Suprapubic skin (tissue), 4 donors: ENCODE measurements around the gene RFX8.
"Not testable (repeated sequence)": the region's sequence is repeated elsewhere in the genome, so short reads cannot be mapped to it uniquely, and the experiment has no call there.

Experiments
- CTCF ChIP-seq, 2 donors: fragments of 200-600 bp in 1 of 2; fragments of 450-650 bp in 1 of 2; sonication (generic) in 1 of 2; IDR thresholded peaks; one replicate each; pipeline ENCODE4 v1.5.1; 2016 to 2019; ENCODE audit warnings: antibody characterized with exemption in 2 of 2, mild to moderate bottlenecking in 1 of 2, moderate library complexity in 1 of 2
- EP300 ChIP-seq: sonication (generic); formaldehyde crosslinking; IDR thresholded peaks from one replicate; pipeline ENCODE4 v1.6.1; 2017; ENCODE audit warnings: antibody characterized with exemption
- POLR2A ChIP-seq, 2 donors: fragments of 450-650 bp; IDR thresholded peaks; one replicate each; pipeline ENCODE4 v1.6.1; 2017; ENCODE audit warnings: antibody characterized with exemption in 2 of 2, mild to moderate bottlenecking in 2 of 2, moderate library complexity in 2 of 2
- POLR2AphosphoS5 ChIP-seq, 3 donors: sonication (generic); formaldehyde crosslinking; IDR thresholded peaks; one replicate each; pipeline ENCODE4 v1.6.1; 2017; ENCODE audit warnings: antibody characterized with exemption in 3 of 3

DNA sequence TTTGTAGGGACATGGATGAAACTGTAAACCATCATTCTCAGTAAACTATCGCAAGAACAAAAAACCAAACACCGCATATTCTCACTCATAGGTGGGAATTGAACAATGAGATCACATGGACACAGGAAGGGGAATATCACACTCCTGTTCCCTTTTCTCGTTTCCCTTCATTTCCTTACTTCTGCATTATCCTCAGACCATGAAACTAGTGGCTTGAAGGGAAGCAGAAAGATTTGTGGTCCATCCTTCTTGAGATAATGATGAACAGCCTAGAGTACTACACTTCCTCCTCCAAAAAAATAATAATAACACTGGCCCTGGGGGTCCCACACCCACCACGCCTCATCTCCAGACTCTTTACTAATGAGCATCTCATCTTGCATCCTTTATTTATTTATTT lies 30.4 kb upstream of the RFX8 start:
- not testable (repeated sequence) for TF ChIP-seq POLR2AphosphoS5 (IDR thresholded peaks at IDR 0.05); POLR2A (IDR thresholded peaks at IDR 0.05); CTCF (IDR thresholded peaks at IDR 0.05); EP300
